Measurements from ENCODE around the gene SLC25A46. TPM values are rescaled to one million over a fixed set of nuclear protein-coding genes. Genes with fewer than 3 reads are reported as not detected.
"Not testable (repeated sequence)": the region's sequence is repeated elsewhere in the genome, so short reads cannot be mapped to it uniquely, and the experiment has no call there.

SLC25A46 gene
- total and polyA plus RNA-seq, 2 experiments from 2014 or later, result 34.3 to 76.2 TPM

- WGBS, 2 experiments (ENCODE audit: low coverage in 1 of 2, low lambda C conversion rate in 2 of 2, missing lambda C conversion rate in 2 of 2), result 77 to 83% methylated on average over 5 of the region's 5 CpGs
- no peaks in the 10 kb centered on the region for H3K36me3 ChIP-seq (ENCODE audit: low read depth)
- no peaks in the 10 kb centered on the region for H3K27me3 ChIP-seq (replicated peaks; ENCODE audit: insufficient read depth)
- H4K20me1 ChIP-seq (ENCODE audit: insufficient read depth), result no peaks in the 10 kb centered on the region
- no peaks in the 10 kb centered on the region for H3F3A ChIP-seq (ENCODE audit: insufficient read depth)
- DNase-seq, result no peak
- H3K9me3 ChIP-seq (ENCODE audit: low read depth), result no peaks in the 10 kb centered on the region
- no peaks in the 10 kb centered on the region for H3K9me2 ChIP-seq (ENCODE audit: insufficient read depth)
- H3K4me3 ChIP-seq, result no peak overlapping the region
- H3K79me2 ChIP-seq (ENCODE audit: insufficient read depth), result no peaks in the 10 kb centered on the region
- H3K4me2 ChIP-seq (ENCODE audit: unreplicated experiment), result no peak overlapping the region
- no peak overlapping the region for H3K9ac ChIP-seq
- in situ Hi-C loops (cut with MboI), result no loop called here
- H2AFZ ChIP-seq, result no peak overlapping the region
- H3K27ac ChIP-seq, result no peak overlapping the region
- H3K4me1 ChIP-seq (ENCODE audit: insufficient read depth), result peaks cover 7% of the 10 kb centered on the region; the same call in 1 of the 2 replicates
- TF ChIP-seq EZH2phosphoT487 (IDR thresholded peaks at IDR 0.05; ENCODE audit: insufficient read depth, low read depth) (no peak), EZH2 (IDR thresholded peaks at IDR 0.05; ENCODE audit: insufficient read depth, poor library complexity, severe bottlenecking) (no peak)
Measured at GRCh38 chr5:110716247-110717245, 22.3 kb upstream of the SLC25A46 start.

- Histone ChIP-seq H3K9me2 (ENCODE audit: insufficient read depth) (no peaks in the 10 kb centered on the region), H3K27me3 (replicated peaks; ENCODE audit: insufficient read depth) (no peaks in the 10 kb centered on the region), H4K20me1 (ENCODE audit: insufficient read depth) (no peaks in the 10 kb centered on the region), H3K4me2 (ENCODE audit: unreplicated experiment) (no peak overlapping the region), H3K36me3 (ENCODE audit: low read depth) (no peaks in the 10 kb centered on the region), H3F3A (ENCODE audit: insufficient read depth) (no peaks in the 10 kb centered on the region), H2AFZ (no peak overlapping the region), H3K79me2 (ENCODE audit: insufficient read depth) (no peaks in the 10 kb centered on the region), H3K4me3 (no peak overlapping the region), H3K9me3 (ENCODE audit: low read depth) (no peaks in the 10 kb centered on the region), H3K4me1 (ENCODE audit: insufficient read depth) (peaks cover 7% of the 10 kb centered on the region; the same call in 1 of the 2 replicates), H3K27ac (no peak overlapping the region), H3K9ac (no peak overlapping the region)
- TF ChIP-seq EZH2phosphoT487 (IDR thresholded peaks at IDR 0.05; ENCODE audit: insufficient read depth, low read depth) (0 out of 2 replicates have a peak, but pooled peaks have one; percentile 41), EZH2 (IDR thresholded peaks at IDR 0.05; ENCODE audit: insufficient read depth, poor library complexity, severe bottlenecking) (no peak)
- peak; percentile 45 for DNase-seq
- in situ Hi-C loops (cut with MboI), result no loop called here
- WGBS, 2 experiments (ENCODE audit: low coverage in 1 of 2, low lambda C conversion rate in 2 of 2, missing lambda C conversion rate in 2 of 2), result 0 to 2% methylated on average over 2 of the region's 2 CpGs
Measured at GRCh38 chr5:110718311-110718710, 20.5 kb upstream of the SLC25A46 start.

GRCh38 chr5:110726249-110727024 is 12.4 kb upstream of the SLC25A46 start, which contains the start of gene TMEM232:
TSS of gene TMEM232 (minus strand) at chr5:110726671. CDS start at chr5:110667352, 59,319 bp downstream.
- no peak for DNase-seq
- Histone ChIP-seq H3K27ac (no peak within 1 kb of the TSS), H3K9ac (no peak within 1 kb of the TSS), H3K79me2 (ENCODE audit: insufficient read depth) (no peaks in the 10 kb centered on the region), H2AFZ (0 out of 2 replicates have a peak within 1 kb of the TSS, but pooled peaks have one; percentile 11), H4K20me1 (ENCODE audit: insufficient read depth) (no peaks in the 10 kb centered on the region), H3K9me3 (ENCODE audit: low read depth) (no peaks in the 10 kb centered on the region), H3K4me3 (no peak within 1 kb of the TSS), H3K4me2 (ENCODE audit: unreplicated experiment) (no peak within 1 kb of the TSS), H3K36me3 (ENCODE audit: low read depth) (no peaks in the 10 kb centered on the region), H3K4me1 (ENCODE audit: insufficient read depth) (no peaks in the 10 kb centered on the region), H3K27me3 (replicated peaks; ENCODE audit: insufficient read depth) (no peaks in the 10 kb centered on the region), H3F3A (ENCODE audit: insufficient read depth) (no peaks in the 10 kb centered on the region), H3K9me2 (ENCODE audit: insufficient read depth) (no peaks in the 10 kb centered on the region)
- in situ Hi-C loops (cut with MboI), result no loop called here
- WGBS, 2 experiments (ENCODE audit: low coverage in 1 of 2, low lambda C conversion rate in 2 of 2, missing lambda C conversion rate in 2 of 2), result 72 to 73% methylated on average over 17 of the region's 17 CpGs
- TF ChIP-seq EZH2phosphoT487 (IDR thresholded peaks at IDR 0.05; ENCODE audit: insufficient read depth, low read depth), result no peak

- 76 to 77% methylated on average over 5 of the region's 5 CpGs for WGBS, 2 experiments (ENCODE audit: low coverage in 1 of 2, low lambda C conversion rate in 2 of 2, missing lambda C conversion rate in 2 of 2)
- Histone ChIP-seq H3K27ac (no peak overlapping the region), H3K4me1 (ENCODE audit: insufficient read depth) (no peaks in the 10 kb centered on the region), H3F3A (ENCODE audit: insufficient read depth) (no peaks in the 10 kb centered on the region), H3K79me2 (ENCODE audit: insufficient read depth) (no peaks in the 10 kb centered on the region), H3K4me3 (no peak overlapping the region), H3K36me3 (ENCODE audit: low read depth) (no peaks in the 10 kb centered on the region), H3K9me3 (ENCODE audit: low read depth) (no peaks in the 10 kb centered on the region), H3K27me3 (replicated peaks; ENCODE audit: insufficient read depth) (no peaks in the 10 kb centered on the region), H2AFZ (0 out of 2 replicates have a peak overlapping the region, but pooled peaks have one; percentile 11), H4K20me1 (ENCODE audit: insufficient read depth) (no peaks in the 10 kb centered on the region), H3K9me2 (ENCODE audit: insufficient read depth) (no peaks in the 10 kb centered on the region), H3K9ac (no peak overlapping the region), H3K4me2 (ENCODE audit: unreplicated experiment) (no peak overlapping the region)
- in situ Hi-C loops (cut with MboI), result no loop called here
- DNase-seq, result no peak
- TF ChIP-seq EZH2phosphoT487 (IDR thresholded peaks at IDR 0.05; ENCODE audit: insufficient read depth, low read depth) (no peak), EZH2 (IDR thresholded peaks at IDR 0.05; ENCODE audit: insufficient read depth, poor library complexity, severe bottlenecking) (no peak)
Measured at GRCh38 chr5:110727025-110727314, 11.8 kb upstream of the SLC25A46 start.

- H3K27me3 ChIP-seq (replicated peaks; ENCODE audit: insufficient read depth); in situ Hi-C loops (cut with MboI); H3K79me2 ChIP-seq (ENCODE audit: insufficient read depth); DNase-seq; H3K27ac ChIP-seq; H3F3A ChIP-seq (ENCODE audit: insufficient read depth); H3K4me2 ChIP-seq (ENCODE audit: unreplicated experiment); H3K4me3 ChIP-seq; H3K9ac ChIP-seq; H2AFZ ChIP-seq; H3K9me3 ChIP-seq (ENCODE audit: low read depth); H4K20me1 ChIP-seq (ENCODE audit: insufficient read depth); H3K4me1 ChIP-seq (ENCODE audit: insufficient read depth); H3K36me3 ChIP-seq (ENCODE audit: low read depth); H3K9me2 ChIP-seq (ENCODE audit: insufficient read depth): not testable (repeated sequence)
- 65 to 72% methylated on average over 2 of the region's 2 CpGs for WGBS, 2 experiments (ENCODE audit: low coverage in 1 of 2, low lambda C conversion rate in 2 of 2, missing lambda C conversion rate in 2 of 2)
Measured at GRCh38 chr5:110731499-110731898, 7.3 kb upstream of the SLC25A46 start.
